ENCODE results near the gene PHACTR2. TPM values are rescaled to one million over a fixed set of nuclear protein-coding genes. Genes with fewer than 3 reads are reported as not detected.

Gene PHACTR2
- total RNA-seq, 1 experiment from 2014 or later, result 27.6 TPM

DNA sequence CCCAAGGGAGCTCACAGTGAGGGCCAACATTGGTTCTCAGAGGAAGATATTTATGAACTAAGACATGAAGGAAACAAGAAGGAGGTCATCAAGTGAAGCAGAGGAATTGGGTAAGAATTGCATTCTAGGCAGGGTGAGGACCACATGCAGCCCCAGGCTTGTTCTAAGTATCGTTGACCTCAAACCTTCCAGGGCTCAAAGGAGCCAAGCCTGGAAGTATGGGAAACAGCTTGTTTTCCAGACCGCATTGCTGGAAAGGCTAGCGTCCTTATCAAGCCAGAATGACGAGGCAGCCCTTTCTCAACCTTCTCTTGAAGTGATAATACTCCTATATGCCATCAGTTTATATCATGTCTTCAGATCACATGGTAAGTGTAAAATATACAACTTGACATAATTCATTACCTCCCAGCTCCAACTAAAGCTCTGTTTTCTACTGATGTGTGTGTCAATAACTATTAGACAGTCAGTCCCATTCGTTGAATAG lies 79.6 kb downstream of the PHACTR2 start:
- POLR2A ChIA-PET, result no interaction called here

DNA sequence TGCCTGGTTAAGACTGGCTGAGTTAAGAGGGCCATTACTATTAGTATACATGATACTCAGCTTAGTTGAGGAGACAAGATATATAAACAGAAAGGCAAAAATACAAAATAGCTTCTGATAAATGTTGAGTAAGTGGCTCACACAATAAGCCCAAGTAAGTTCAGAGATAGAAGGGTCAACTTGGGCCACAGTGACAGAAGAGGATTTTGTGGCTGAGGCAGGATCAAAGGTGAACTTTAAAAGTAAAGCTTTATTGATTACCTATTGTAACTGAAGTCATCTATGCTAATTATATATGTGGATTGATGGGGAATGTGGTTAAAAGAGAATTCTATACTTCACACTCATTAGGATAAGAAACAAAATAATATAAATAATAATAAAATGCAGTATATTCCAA lies 80.8 kb downstream of the PHACTR2 start:
- RAD21 ChIA-PET (ENCODE audit: low non-redundant PET in 1 of 2, low total read pairs in 2 of 2, uncharacterized antibody in 2 of 2, unreplicated experiment in 2 of 2), result no interaction called here
- H3K4me1 ChIP-seq (ENCODE audit: control insufficient read depth in 1 of 2, insufficient read depth in 2 of 2, low read length in 2 of 2), result peaks cover 0 to 5% of the 10 kb centered on the region in 2 experiments; a peak in 1 of 4 replicates
- TF ChIP-seq EZH2 (IDR thresholded peaks at IDR 0.05), result no peak
- TF ChIP-seq, protein P1, sequence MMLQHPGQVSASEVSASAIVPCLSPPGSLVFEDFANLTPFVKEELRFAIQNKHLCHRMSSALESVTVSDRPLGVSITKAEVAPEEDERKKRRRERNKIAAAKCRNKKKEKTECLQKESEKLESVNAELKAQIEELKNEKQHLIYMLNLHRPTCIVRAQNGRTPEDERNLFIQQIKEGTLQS (IDR thresholded peaks at IDR 0.05), result no peak
- TF ChIP-seq SRF (IDR thresholded peaks at IDR 0.05; ENCODE audit: low read depth), result no peak
- no peak for TF ChIP-seq YY1 (IDR thresholded peaks at IDR 0.05; ENCODE audit: extremely low read depth, insufficient replicate concordance, low read depth, low read length)
- TF ChIP-seq, protein P2, sequence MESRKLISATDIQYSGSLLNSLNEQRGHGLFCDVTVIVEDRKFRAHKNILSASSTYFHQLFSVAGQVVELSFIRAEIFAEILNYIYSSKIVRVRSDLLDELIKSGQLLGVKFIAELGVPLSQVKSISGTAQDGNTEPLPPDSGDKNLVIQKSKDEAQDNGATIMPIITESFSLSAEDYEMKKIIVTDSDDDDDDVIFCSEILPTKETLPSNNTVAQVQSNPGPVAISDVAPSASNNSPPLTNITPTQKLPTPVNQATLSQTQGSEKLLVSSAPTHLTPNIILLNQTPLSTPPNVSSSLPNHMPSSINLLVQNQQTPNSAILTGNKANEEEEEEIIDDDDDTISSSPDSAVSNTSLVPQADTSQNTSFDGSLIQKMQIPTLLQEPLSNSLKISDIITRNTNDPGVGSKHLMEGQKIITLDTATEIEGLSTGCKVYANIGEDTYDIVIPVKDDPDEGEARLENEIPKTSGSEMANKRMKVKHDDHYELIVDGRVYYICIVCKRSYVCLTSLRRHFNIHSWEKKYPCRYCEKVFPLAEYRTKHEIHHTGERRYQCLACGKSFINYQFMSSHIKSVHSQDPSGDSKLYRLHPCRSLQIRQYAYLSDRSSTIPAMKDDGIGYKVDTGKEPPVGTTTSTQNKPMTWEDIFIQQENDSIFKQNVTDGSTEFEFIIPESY (IDR thresholded peaks at IDR 0.05; ENCODE audit: extremely low read depth, insufficient replicate concordance, low read length), result no peak
- no peak for TF ChIP-seq ELF1 (IDR thresholded peaks at IDR 0.05; ENCODE audit: borderline replicate concordance, low read depth)
- no peak overlapping the region for H2AFZ ChIP-seq (ENCODE audit: low read depth, low read length, poor library complexity, severe bottlenecking)
- no peak overlapping the region for H3K9ac ChIP-seq (ENCODE audit: low read length)
- ATAC-seq, result no peak
- no peaks in the 10 kb centered on the region for H3K9me2 ChIP-seq (ENCODE audit: insufficient read depth)
- H3K4me2 ChIP-seq (ENCODE audit: low read length), result no peak overlapping the region
- DNase-seq (ENCODE audit: low read depth, low spot score), result no peak
- intact Hi-C loops (cut with micrococcal nuclease), result no loop called here
- no TSS peak for BruUV-seq (replicated peaks)
- H4K20me1 ChIP-seq (ENCODE audit: insufficient read depth), result no peaks in the 10 kb centered on the region
- H3K27ac ChIP-seq (ENCODE audit: low read depth, low read length), result no peak overlapping the region
- H3K36me3 ChIP-seq (ENCODE audit: control insufficient read depth in 1 of 2, insufficient read depth in 2 of 2, low read length in 2 of 2), result no peaks in the 10 kb centered on the region
- CTCF ChIA-PET, result no interaction called here
- H3K9me3 ChIP-seq (ENCODE audit: control insufficient read depth in 1 of 2, insufficient read depth in 1 of 2, low read depth in 1 of 2, low read length in 2 of 2), result no peaks in the 10 kb centered on the region
- POLR2A ChIA-PET, result no interaction called here
- H3K4me3 ChIP-seq (replicated peaks in 1 of 2; ENCODE audit: low read depth in 1 of 2, low read length in 2 of 2), result no peak overlapping the region
- H3K27me3 ChIP-seq (ENCODE audit: insufficient read depth, low read length), result no peaks in the 10 kb centered on the region
- H3K79me2 ChIP-seq (ENCODE audit: insufficient read depth, low read length), result no peaks in the 10 kb centered on the region

More for the DNA sequence above, 79.6 kb downstream of the PHACTR2 start:
- TF ChIP-seq, protein P2 (IDR thresholded peaks at IDR 0.05; ENCODE audit: extremely low read depth, insufficient replicate concordance, low read length), result no peak
- TF ChIP-seq ELF1 (IDR thresholded peaks at IDR 0.05; ENCODE audit: borderline replicate concordance, low read depth), result no peak
- no peak overlapping the region for H3K4me3 ChIP-seq (replicated peaks in 1 of 2; ENCODE audit: low read depth in 1 of 2, low read length in 2 of 2)
- H3K9me3 ChIP-seq (ENCODE audit: control insufficient read depth in 1 of 2, insufficient read depth in 1 of 2, low read depth in 1 of 2, low read length in 2 of 2), result no peaks in the 10 kb centered on the region
- no peak for ATAC-seq
- ChIA-PET CTCF (no interaction called here), RAD21 (ENCODE audit: low non-redundant PET in 1 of 2, low total read pairs in 2 of 2, uncharacterized antibody in 2 of 2, unreplicated experiment in 2 of 2) (no interaction called here)
- H2AFZ ChIP-seq (ENCODE audit: low read depth, low read length, poor library complexity, severe bottlenecking), result no peak overlapping the region
- no peaks in the 10 kb centered on the region for H4K20me1 ChIP-seq (ENCODE audit: insufficient read depth)
- BruUV-seq (replicated peaks), result no TSS peak
- intact Hi-C loops (cut with micrococcal nuclease), result no loop called here
- no peaks in the 10 kb centered on the region for H3K27me3 ChIP-seq (ENCODE audit: insufficient read depth, low read length)
- no peak overlapping the region for H3K9ac ChIP-seq (ENCODE audit: low read length)
- H3K9me2 ChIP-seq (ENCODE audit: insufficient read depth), result no peaks in the 10 kb centered on the region
- H3K4me1 ChIP-seq (ENCODE audit: control insufficient read depth in 1 of 2, insufficient read depth in 2 of 2, low read length in 2 of 2), result peaks cover 0 to 5% of the 10 kb centered on the region in 2 experiments; a peak in 1 of 4 replicates
- DNase-seq (ENCODE audit: low read depth, low spot score), result no peak
- H3K79me2 ChIP-seq (ENCODE audit: insufficient read depth, low read length), result no peaks in the 10 kb centered on the region
- no peak overlapping the region for H3K27ac ChIP-seq (ENCODE audit: low read depth, low read length)
- no peak overlapping the region for H3K4me2 ChIP-seq (ENCODE audit: low read length)
- no peaks in the 10 kb centered on the region for H3K36me3 ChIP-seq (ENCODE audit: control insufficient read depth in 1 of 2, insufficient read depth in 2 of 2, low read length in 2 of 2)
